CD4-positive, alpha-beta T cell treated with Interleukin-21 for 1 hour (primary cell): Measurements from ENCODE around the gene ZNF200.
A peak's percentile ranks its signal among the peaks of the same experiment; 100 is the strongest.
"Not testable (repeated sequence)": the region's sequence is repeated elsewhere in the genome, so short reads cannot be mapped to it uniquely, and the experiment has no call there.

Experiments
- DNase-seq: peaks from one replicate; pipeline ENCODE4 v3.0.0-alpha.2; 2020

The ZNF200 gene

DNA sequence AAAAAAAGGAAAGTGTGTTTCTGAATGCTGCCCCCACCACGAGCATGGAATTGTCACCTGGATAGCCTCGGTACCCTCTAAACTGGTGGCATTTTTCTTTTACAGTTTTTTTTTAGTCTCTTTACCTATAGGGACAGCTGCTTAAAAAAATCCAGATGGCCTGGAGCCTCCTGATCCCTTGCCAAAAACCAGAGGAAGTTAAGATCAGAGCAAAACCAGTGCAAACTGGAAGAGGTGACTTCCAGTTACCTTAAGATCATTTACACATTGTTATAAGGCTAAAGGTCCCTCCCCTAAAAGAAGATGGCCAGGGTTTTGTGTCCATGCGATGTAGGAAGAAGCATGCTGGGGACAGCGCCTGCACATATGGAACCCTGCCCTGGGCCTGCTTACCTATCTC is 18.0 kb upstream of the ZNF200 start:
- DNase-seq, result no peak

GRCh38 chr16:3249451-3249850 is 14.5 kb upstream of the ZNF200 start:
- no peak for DNase-seq

DNA sequence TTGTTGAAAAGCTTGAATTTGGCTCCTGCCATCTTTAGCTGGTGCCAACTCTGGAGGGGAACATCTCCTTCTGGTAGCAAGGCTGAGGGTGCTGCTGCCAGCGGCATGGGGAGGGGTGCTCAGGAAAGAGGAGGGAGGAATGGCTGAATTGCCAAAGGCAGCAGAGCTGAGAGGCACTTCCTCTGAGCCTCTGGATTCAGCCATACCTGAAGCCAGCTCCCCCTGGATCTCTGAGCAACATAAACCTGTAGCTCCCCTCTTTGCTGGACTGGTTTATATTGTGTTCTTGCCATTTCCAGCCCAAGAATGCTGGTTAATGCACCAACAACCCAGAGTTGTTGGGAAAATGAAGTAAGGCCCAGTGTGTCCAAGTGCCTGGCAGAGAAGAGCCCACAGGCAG is 14.1 kb upstream of the ZNF200 start:
- no peak for DNase-seq

DNA sequence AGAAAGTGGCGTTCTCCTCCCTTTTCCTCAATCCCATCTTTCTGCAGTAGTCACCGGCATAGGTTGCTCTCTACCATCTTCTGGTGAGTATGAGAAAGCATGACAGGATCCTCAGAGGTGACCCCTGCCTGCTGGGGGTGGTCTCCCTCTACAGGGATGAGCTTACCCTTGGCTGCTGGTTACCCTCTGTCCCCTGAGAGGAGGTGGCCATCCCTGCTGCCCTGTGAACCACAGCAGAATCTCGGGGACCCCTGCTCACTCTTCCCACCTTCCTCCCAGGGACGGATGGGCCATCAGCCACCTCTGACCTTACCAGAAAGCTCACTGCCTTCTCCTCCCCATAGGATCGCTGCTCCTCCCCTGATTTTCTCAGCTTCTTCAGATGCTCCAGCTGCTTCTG is 13.6 kb upstream of the ZNF200 start:
- DNase-seq, result no peak

- no peak for DNase-seq
These were observed 11.9 kb upstream of the ZNF200 start for GRCh38 chr16:3246876-3247275.

DNA sequence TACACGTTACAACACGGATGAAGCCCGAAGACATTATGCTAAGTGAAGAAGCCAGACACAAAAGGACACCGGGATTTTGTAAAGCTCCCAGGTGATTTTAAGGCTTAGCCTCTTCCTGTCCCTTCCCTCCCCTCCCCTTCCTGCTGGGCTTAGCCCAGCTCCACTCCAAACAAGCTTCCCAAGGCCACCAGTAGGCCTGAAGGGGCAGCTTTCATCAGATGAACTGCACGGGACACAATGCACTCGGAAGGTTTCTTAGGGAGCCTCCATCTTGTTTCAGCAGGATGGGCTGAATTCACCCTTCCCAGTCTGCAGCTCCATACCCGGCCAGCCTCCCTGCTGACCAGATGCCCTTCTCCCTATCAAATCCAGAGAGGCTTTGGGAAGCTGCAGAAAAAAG is 11.0 kb upstream of the ZNF200 start:
- DNase-seq, result no peak

DNA sequence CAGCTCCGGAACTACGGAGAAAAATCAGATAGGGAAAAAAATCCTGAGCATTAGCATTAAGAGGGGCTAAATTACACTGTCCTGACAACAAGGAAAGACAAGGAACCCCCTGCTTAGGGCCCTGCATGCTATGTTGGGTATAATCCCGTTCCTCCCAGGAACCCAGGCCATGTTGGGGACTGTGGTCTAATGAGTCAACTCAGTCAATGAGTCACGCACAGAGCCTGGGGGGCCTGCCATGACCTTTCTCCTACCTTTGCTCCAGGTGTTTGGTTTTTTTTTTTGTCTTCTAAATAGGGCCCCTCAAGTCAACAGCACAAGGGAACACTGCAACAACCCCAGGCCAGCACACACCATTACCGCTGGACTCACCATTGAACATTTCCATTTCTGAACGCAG is 8.9 kb upstream of the ZNF200 start:
- no peak for DNase-seq

GRCh38 chr16:3242709-3243108 is 7.8 kb upstream of the ZNF200 start:
- DNase-seq, result no peak

- DNase-seq, result no peak
These were observed 6.8 kb upstream of the ZNF200 start for GRCh38 chr16:3241761-3242160.

GRCh38 chr16:3235856-3236669 is 1.1 kb upstream of the ZNF200 start:
- DNase-seq, result peak; percentile 56

- DNase-seq, result no peak
These were observed 458 bp downstream of the ZNF200 start for GRCh38 chr16:3234543-3234856.

GRCh38 chr16:3223913-3224515 is 10.9 kb downstream of the ZNF200 start:
- no peak for DNase-seq

DNA sequence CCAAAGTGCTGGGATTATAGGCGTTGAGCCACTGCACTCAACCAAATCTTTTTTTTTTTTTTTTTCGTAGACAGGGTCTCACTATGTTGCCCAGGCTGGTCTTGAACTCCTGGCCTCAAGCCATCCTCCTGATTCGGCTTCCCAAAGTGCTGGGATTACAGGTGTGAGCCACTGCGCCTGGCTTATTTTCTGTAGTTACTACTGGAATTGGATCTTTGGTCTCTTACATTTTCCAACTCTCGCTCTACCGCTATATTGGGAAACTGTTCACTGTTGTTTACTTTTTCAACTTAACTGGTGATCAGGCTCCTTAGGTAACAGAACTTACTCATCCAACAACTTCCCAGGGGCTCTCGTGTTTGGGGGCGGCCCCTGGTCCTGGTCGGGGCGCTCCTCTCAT is 14.1 kb downstream of the ZNF200 start:
- no peak for DNase-seq

GRCh38 chr16:3216263-3216640 is 18.7 kb downstream of the ZNF200 start:
- peak; percentile 28 for DNase-seq

DNA sequence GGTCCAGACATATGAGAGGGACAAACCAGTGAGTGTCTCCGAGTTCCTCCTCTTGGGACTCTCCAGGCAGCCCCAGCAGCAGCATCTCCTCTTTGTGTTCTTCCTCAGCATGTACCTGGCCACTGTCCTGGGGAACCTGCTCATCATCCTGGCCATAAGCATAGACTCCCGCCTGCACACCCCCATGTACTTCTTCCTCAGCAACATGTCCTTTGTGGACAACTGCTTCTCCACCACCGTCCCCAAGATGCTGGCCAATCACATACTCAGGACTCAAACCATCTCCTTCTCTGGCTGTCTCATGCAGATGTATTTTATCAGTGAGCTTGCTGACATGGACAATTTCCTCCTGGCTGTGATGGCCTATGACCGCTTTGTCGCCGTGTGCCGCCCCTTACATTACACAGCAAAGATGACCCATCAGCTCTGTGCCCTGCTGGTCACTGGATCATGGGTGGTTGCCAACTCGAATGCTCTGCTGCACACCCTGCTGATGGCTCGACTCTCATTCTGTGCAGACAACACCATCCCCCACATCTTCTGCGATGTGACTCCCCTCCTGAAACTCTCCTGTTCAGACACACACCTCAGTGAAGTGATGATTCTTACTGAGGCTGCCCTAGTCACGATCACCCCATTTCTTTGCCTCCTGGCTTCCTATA is 19.2 kb downstream of the ZNF200 start:
- no peak for DNase-seq

- DNase-seq, result peak; percentile 68
These were observed 19.9 kb downstream of the ZNF200 start for GRCh38 chr16:3214904-3215600.

DNA sequence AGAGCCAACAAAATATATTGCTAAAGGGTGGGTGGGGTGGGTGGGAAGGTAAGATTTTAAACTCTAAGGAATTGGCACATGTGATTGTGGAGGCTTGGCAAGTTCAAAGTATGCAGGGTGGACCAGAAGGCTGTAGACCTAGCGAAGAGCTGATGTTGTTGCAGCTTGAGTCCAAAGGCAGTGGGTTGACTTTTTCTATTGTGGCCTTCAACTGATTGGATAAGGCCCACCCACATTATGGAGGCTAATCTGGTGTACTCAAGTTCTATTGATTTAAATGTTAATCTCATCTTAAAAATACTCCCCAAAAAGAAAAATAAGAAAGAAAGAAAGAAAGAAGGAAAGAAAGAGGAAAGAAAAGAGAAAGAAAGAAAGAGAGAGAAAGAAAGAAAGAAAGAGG is 22.4 kb downstream of the ZNF200 start:
- no peak for DNase-seq

GRCh38 chr16:3212006-3212405 is 23.0 kb downstream of the ZNF200 start:
- no peak for DNase-seq

GRCh38 chr16:3207086-3207953 is 27.6 kb downstream of the ZNF200 start:
- DNase-seq, result no peak

GRCh38 chr16:3205939-3206338 is 29.0 kb downstream of the ZNF200 start:
- DNase-seq, result not testable (repeated sequence)

DNA sequence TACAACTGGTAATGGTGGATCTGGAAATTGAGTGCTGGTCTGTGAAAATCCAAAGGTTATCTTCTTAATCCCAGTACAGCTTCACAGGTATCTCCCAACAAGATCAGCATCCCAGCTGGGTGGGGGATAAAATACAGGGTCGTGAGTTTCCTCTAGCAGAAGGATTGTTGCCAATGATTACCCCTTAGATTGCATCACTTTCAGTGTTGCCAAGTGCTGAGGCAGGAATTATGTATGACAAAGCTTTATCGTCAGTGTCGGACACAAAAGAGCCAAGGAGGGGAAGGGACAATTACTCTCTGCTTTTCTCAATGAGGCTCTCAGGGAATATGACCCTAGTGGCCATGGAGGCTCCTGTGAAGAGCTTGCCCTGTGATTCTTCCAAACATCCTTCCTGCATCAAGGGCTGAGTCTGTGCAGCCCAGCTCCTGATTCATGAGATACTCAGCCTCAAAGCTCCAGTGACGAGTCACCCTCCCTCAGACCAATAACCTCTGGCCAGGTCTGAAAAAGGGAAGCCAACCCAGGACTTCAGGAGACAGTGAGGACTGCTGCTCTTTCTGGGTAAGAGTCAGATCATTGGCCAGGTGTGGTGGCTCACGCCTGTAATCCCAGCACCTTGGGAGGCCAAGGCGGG is 31.9 kb downstream of the ZNF200 start:
- DNase-seq, result no peak
